Skeletal muscle tissue (tissue), 4 donors: Measurements from ENCODE around the gene TAGLN3. TPM values are rescaled to one million over a fixed set of nuclear protein-coding genes. Genes with fewer than 3 reads are reported as not detected.

Experiments used
- H3K27ac ChIP-seq: one replicate; pipeline ENCODE4 v1.7.0; 2013; ENCODE audit warnings: mild to moderate bottlenecking, low read depth, low read length, inconsistent platforms
- H3K27me3 ChIP-seq, 3 donors: one replicate each; pipeline ENCODE4 v1.7.0; 2013; ENCODE audit warnings: low read length in 3 of 3; ENCODE audit not compliant: control insufficient read depth in 3 of 3, insufficient read depth in 3 of 3
- H3K36me3 ChIP-seq, 3 donors: one replicate each; pipeline ENCODE4 v1.7.0; 2013; ENCODE audit warnings: low read length in 3 of 3; ENCODE audit not compliant: control insufficient read depth in 3 of 3, insufficient read depth in 3 of 3
- H3K4me1 ChIP-seq, 3 donors: one replicate each; pipeline ENCODE4 v1.7.0; 2013; ENCODE audit warnings: low read length in 3 of 3, mild to moderate bottlenecking in 3 of 3; ENCODE audit not compliant: control insufficient read depth in 3 of 3, insufficient read depth in 3 of 3
- H3K4me3 ChIP-seq, 3 donors: one replicate each; pipeline ENCODE4 v1.7.0; 2013; ENCODE audit warnings: low read length in 3 of 3
- H3K9ac ChIP-seq, 3 donors: one replicate each; pipeline ENCODE4 v1.7.0; 2013; ENCODE audit warnings: low read length in 3 of 3, mild to moderate bottlenecking in 3 of 3, moderate library complexity in 2 of 3, low read depth in 1 of 3
- H3K9me3 ChIP-seq, 3 donors: one replicate each; pipeline ENCODE4 v1.7.0; 2013; ENCODE audit warnings: low read length in 3 of 3; ENCODE audit not compliant: control insufficient read depth in 3 of 3
- total RNA-seq: library from RNA; depleted of rRNA; stranded (reverse); fragments of >200 nt; gene quantifications from one replicate; pipeline ENCODE4 v1.2.3, GENCODE V29; 2014
- donor health status: Osteomylitis.

TAGLN3 gene
- total RNA-seq, 1 donor from 2014 or later = 0.52 TPM

GRCh38 chr3:111993038-111993437, 5.7 kb upstream of the TAGLN3 start:
- no peak overlapping the region for H3K27ac ChIP-seq
- H3K4me3 ChIP-seq = no peak overlapping the region
- H3K36me3 ChIP-seq = peaks cover 3 to 18% (median 7%) of the 10 kb centered on the region in 3 donors
- H3K9ac ChIP-seq = no peak overlapping the region
- H3K27me3 ChIP-seq = no peaks in the 10 kb centered on the region
- H3K4me1 ChIP-seq = no peaks in the 10 kb centered on the region
- no peaks in the 10 kb centered on the region for H3K9me3 ChIP-seq

GRCh38 chr3:111999484-112000324, 982 bp downstream of the TAGLN3 start:
- peaks cover 21 to 31% (median 27%) of the 10 kb centered on the region in 3 donors for H3K27me3 ChIP-seq
- no peak overlapping the region for H3K27ac ChIP-seq
- H3K4me1 ChIP-seq = peaks cover 5 to 13% (median 10%) of the 10 kb centered on the region in 3 donors
- peak overlapping the region; percentile 9 to 56 (median 30) for H3K4me3 ChIP-seq
- H3K9ac ChIP-seq = peak overlapping the region in 2 of 3 donors; percentile 40 to 62
- H3K36me3 ChIP-seq = no peaks in the 10 kb centered on the region
- H3K9me3 ChIP-seq = no peaks in the 10 kb centered on the region

- Histone ChIP-seq H3K36me3 (no peaks in the 10 kb centered on the region), H3K9me3 (no peaks in the 10 kb centered on the region), H3K4me3 (no peak overlapping the region), H3K27me3 (peaks cover 21 to 31% (median 27%) of the 10 kb centered on the region in 3 donors), H3K4me1 (peaks cover 5 to 13% (median 10%) of the 10 kb centered on the region in 3 donors), H3K27ac (no peak overlapping the region), H3K9ac (no peak overlapping the region)
Observed at GRCh38 chr3:112000367-112000771, 1.6 kb downstream of the TAGLN3 start.

DNA sequence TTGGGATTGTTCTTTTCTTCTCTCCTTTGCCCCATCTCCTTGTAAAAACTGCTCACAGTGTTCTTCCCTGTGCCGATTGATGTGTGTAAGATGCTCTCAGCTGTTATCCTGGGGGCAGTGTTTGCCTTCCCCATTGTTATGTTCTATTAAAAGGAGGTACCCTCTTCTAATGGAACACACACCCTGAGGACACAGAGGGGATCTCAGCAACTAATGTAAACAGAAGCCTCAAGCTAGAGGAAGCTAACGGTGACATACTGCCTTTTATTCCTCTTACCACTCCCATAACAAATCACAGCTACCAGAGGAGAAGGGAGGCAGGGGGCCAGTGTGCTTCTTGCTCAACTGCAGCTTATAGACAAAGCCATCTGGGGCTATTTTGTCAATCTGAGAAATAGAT, 2.2 kb downstream of the TAGLN3 start:
- Histone ChIP-seq H3K4me1 (peaks cover 5 to 13% (median 10%) of the 10 kb centered on the region in 3 donors), H3K27me3 (peaks cover 21 to 31% (median 27%) of the 10 kb centered on the region in 3 donors), H3K27ac (no peak overlapping the region), H3K9ac (no peak overlapping the region), H3K9me3 (no peaks in the 10 kb centered on the region), H3K4me3 (no peak overlapping the region), H3K36me3 (no peaks in the 10 kb centered on the region)

- Histone ChIP-seq H3K9ac (no peak overlapping the region), H3K27me3 (peaks cover 21 to 31% (median 27%) of the 10 kb centered on the region in 3 donors), H3K4me1 (peaks cover 5 to 13% (median 10%) of the 10 kb centered on the region in 3 donors), H3K36me3 (no peaks in the 10 kb centered on the region), H3K4me3 (no peak overlapping the region), H3K9me3 (no peaks in the 10 kb centered on the region), H3K27ac (no peak overlapping the region)
Observed at GRCh38 chr3:112001526-112001925, 2.8 kb downstream of the TAGLN3 start.

DNA sequence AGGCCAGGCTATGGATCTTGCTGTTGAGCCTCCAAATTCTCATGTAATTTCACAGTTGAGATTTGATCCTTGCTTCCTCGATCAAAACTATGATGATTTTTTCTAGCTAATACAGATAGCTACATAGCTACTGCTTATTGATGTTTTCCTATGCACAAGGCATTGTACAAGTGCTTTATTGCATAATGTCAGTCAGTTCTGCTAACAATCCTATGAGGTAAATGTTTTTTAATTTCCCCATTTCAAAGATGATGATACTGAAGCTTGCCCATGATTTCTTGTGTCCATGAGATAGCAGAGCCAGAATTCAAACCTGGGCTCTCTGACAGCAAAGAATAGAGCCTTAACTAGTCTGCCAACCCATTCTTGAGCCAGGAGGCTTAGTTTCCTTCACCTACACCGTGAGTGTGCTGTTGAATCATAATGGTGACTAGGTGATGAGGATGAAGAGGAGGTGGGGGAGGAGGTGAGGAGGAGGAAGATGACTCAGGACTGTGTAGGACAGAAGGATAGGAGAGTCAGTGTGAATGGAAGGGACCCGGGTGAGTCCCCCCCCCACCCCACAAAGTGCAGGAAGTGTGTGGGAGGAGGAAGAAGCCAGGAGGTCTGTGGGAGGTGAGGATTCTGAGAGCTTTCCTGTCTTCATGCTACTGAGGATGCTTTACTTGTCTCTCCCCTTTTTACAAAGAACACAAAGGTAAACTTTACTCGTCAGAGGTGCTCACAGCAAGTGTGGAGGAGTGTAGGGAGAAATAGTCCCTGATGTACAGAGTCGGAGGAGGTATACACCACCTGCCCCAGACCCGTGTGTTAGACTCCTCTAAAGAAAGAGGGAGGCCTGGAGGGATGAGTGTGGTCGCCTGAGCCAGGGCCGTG, 3.6 kb downstream of the TAGLN3 start:
- Histone ChIP-seq H3K4me1 (peaks cover 5 to 13% (median 10%) of the 10 kb centered on the region in 3 donors), H3K27me3 (peaks cover 21 to 31% (median 27%) of the 10 kb centered on the region in 3 donors), H3K27ac (no peak overlapping the region), H3K9ac (no peak overlapping the region), H3K9me3 (no peaks in the 10 kb centered on the region), H3K36me3 (no peaks in the 10 kb centered on the region), H3K4me3 (no peak overlapping the region)

DNA sequence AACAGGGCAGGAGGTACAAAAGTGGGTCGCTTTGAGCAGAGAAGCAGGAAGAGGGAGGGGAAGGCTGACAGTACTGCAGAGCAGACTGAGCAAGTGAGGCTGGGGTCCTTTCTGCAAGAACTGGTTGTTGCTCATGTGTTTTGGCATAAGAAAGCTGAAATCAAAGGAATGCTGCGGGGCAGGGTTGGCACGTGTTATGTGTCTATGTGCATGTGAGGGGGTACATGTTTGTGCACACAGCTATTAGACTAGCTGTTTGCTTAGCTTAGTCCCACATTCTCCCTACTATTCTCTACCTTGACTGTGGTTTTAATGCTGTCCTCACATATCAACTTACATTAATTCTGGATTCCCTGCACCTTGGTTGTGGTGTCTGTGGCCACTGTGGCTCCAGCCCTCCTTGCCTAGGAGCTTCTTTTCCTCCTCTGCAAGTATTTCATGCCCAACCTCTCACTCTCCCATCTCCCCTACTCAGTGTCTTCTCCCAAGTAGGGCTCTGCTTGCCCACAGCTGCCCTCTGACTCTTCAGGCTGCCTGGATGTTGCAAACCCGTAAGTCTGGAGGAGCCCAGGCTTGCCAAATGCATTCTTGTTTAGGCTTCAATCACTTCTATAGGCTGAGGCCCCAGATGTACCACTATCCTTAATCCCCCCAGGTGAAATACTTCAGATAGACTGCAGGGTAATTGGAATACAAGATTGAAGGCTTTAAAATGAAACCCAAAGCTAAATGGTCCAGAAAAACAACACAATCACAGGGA, 4.8 kb downstream of the TAGLN3 start:
- H3K9me3 ChIP-seq = no peaks in the 10 kb centered on the region
- no peak overlapping the region for H3K27ac ChIP-seq
- peaks cover 3 to 12% (median 10%) of the 10 kb centered on the region in 3 donors for H3K4me1 ChIP-seq
- H3K36me3 ChIP-seq = no peaks in the 10 kb centered on the region
- peaks cover 20 to 28% (median 26%) of the 10 kb centered on the region in 3 donors for H3K27me3 ChIP-seq
- no peak overlapping the region for H3K4me3 ChIP-seq
- no peak overlapping the region for H3K9ac ChIP-seq

DNA sequence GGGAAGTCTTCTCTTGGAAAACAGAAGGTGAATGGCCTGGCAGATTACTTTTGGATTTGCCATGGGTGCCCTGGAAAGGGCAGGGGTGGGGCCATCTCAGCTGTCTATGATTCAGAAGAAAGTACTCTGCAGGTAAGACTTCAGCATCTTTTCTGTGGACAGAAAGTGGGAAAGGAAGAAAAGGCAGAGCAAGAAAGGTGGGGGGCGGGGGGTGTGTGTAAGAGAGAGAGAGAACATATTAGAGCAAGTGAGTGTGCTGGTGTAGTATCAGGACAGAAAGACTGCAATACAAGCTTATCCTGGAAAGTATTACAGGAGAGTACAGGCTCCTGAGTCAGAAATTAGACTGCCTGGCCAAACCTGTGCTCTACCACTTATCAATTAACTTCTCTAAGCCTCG, 5.5 kb downstream of the TAGLN3 start:
- H3K27me3 ChIP-seq = peaks cover 14 to 21% (median 20%) of the 10 kb centered on the region in 3 donors
- no peak overlapping the region for H3K4me3 ChIP-seq
- no peak overlapping the region for H3K27ac ChIP-seq
- no peak overlapping the region for H3K9ac ChIP-seq
- no peaks in the 10 kb centered on the region for H3K36me3 ChIP-seq
- no peaks in the 10 kb centered on the region for H3K9me3 ChIP-seq
- H3K4me1 ChIP-seq = peaks cover 0 to 5% (median 3%) of the 10 kb centered on the region in 3 donors

DNA sequence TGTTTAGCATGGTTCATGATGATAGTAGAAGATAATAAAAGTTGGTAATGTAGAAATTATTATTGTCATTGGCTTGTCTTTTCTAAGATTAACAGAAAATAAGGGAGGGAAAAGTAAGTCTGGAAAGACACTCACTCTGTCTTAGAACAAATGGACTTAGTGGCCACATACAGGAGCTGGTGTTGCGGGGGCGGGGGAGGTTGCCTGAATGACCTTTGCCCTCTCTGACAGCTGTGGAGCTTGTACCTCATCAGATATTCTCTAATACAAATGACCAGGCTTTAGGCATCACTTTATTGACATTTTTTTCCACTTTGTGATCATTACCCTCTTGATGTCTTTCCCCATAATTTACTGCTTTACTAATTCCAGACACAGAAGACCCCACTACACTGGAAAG, 5.9 kb downstream of the TAGLN3 start:
- Histone ChIP-seq H3K4me3 (no peak overlapping the region), H3K9ac (no peak overlapping the region), H3K36me3 (no peaks in the 10 kb centered on the region), H3K27me3 (peaks cover 10 to 17% (median 16%) of the 10 kb centered on the region in 3 donors), H3K27ac (no peak overlapping the region), H3K9me3 (no peaks in the 10 kb centered on the region), H3K4me1 (peaks cover 0 to under 1% (median 0%) of the 10 kb centered on the region in 3 donors)
